Sciatic nerve (tissue), 1 donor: ENCODE measurements around the gene STBD1. TPM values are rescaled to one million over a fixed set of nuclear protein-coding genes. Genes with fewer than 3 reads are reported as not detected.

Experiments
- total RNA-seq: library from RNA; stranded (reverse); fragmentation: NEBNext Ultra II Directional; extraction: Animal tissue kit (Norgen Biotek cat#: 25700); gene quantifications from one replicate; pipeline ENCODE4 v1.2.1, GENCODE V29; 2021
- donor health status: DM: no; HTN: no; CAD: no.

Gene STBD1
- total RNA-seq, 1 donor from 2014 or later = 3.9 TPM

Other genes starting within 250 kb of the STBD1 start
- gene ART3, start 232.0 kb upstream of the STBD1 start, total RNA-seq = 35.8 TPM
- gene NUP54, start 158.3 kb upstream of the STBD1 start, total RNA-seq = 50.8 TPM
- gene SCARB2, start 92.9 kb upstream of the STBD1 start, total RNA-seq = 145 TPM
- gene FAM47E, start 55.0 kb upstream of the STBD1 start, total RNA-seq = 2.5 TPM
- gene CCDC158, start 114.4 kb downstream of the STBD1 start, total RNA-seq = 1.9 TPM
- gene SHROOM3, start 128.5 kb downstream of the STBD1 start, total RNA-seq = 46.2 TPM